ENCODE measurements around the gene TAGLN. TPM values are rescaled to one million over a fixed set of nuclear protein-coding genes. Genes with fewer than 3 reads are reported as not detected.
"Not testable (repeated sequence)": the region's sequence is repeated elsewhere in the genome, so short reads cannot be mapped to it uniquely, and the experiment has no call there.

TAGLN gene
- total RNA-seq, 1 experiment from 2014 or later: 912 TPM

GRCh38 chr11:117192401-117192875 is 6.7 kb upstream of the TAGLN start:
- in situ Hi-C loops (cut with HindIII; ENCODE audit: low sequenced_read_pairs): no loop called here
- DNase-seq (ENCODE audit: low spot score): no peak

DNA sequence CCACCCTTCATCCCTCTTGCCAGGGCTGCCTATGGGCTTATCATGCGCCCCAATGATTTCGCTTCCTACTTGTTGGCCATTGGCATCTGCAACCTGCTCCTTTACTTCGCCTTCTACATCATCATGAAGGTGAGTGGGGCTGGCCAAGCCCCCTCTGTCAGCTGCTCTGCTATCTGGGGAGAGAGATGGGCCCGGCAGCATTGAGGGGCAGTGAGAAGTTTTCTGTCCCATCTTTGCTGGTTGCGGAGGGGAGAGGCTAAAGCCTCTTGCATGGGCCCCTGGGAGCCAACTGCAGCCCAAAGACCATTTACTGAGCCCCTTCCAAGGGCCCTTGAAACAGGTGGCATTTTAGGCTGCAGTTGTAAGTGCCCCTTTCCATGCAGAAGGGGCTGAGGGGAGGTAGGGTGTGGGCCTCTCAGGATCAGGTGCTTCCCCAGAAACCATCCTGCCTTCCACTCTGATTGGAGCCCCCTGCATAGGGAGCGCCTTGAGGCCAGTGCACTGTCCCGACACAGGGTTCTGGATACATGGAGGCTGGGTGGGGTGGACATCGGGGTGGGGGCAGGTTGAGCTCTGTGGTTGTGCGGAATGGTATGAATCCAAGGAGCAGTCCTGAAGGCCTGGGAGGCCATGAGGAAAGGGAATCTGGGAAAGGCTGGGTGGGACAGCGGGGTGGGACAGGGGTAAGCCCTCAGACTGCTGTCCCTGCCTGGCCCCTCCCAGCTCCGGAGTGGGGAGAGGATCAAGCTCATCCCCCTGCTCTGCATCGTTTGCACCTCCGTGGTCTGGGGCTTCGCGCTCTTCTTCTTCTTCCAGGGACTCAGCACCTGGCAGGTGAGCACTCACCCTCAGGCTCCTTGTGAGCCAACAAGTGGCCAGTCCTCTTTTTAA is 5.8 kb upstream of the TAGLN start:
- in situ Hi-C loops (cut with HindIII; ENCODE audit: low sequenced_read_pairs): no loop called here

DNA sequence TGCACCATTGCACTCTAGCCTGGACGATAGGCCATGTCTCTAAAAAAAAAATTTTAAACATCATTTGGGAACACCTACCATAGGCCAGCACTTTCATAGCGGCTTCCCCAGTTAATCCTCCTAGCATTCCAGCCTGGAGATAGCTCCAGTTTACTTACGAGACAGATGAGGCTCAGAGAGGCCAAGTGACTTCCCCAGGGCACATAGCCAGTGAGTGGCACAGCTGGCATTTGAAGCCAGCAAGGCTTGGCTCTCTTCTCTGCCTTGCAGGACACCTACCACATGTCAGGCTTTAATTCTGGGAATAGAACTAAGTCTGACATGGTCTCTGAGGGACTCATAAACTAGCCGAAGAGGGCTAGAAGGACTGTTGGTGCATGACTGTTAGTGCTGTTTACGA is 4.9 kb upstream of the TAGLN start:
- DNase-seq (ENCODE audit: low spot score): no peak
- in situ Hi-C loops (cut with HindIII; ENCODE audit: low sequenced_read_pairs): no loop called here

More for the DNA sequence above, 5.8 kb upstream of the TAGLN start:
- DNase-seq (ENCODE audit: low spot score): no peak

DNA sequence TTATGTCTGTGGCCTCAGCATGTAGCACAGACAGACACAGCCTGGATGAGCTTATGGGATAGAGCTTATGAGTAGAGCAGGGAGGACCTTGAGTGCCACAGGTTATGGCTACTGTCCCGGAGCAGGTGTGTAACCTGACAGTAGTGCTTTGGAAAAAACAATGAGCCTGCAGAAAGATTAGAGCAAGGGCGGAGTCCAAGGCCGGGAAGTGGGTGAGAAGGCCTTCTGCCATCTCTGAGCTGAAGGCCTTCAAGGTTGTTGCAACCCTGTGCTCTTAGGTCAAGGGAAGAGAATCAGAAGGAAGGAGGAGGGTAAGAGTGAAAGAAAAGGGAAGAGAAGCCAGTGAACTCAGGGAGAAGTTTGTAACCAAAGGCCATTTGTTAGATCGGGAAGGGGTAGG is 3.9 kb upstream of the TAGLN start:
- in situ Hi-C loops (cut with HindIII; ENCODE audit: low sequenced_read_pairs): no loop called here
- DNase-seq (ENCODE audit: low spot score): no peak

GRCh38 chr11:117195761-117196160 is 3.4 kb upstream of the TAGLN start:
- in situ Hi-C loops (cut with HindIII; ENCODE audit: low sequenced_read_pairs): no loop called here

DNA sequence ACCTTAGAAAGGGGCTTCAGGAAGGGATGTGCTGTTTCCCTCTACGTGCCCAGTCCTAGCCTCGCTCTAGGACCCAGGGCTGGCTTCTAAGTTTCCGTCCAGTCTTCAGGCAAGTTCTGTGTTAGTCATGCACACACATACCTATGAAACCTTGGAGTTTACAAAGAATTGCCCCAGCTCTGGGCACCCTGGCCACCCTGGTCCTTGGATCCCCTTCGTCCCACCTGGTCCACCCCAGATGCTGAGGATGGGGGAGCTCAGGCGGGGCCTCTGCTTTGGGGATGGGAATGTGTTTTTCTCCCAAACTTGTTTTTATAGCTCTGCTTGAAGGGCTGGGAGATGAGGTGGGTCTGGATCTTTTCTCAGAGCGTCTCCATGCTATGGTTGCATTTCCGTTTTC is 2.2 kb upstream of the TAGLN start:
- in situ Hi-C loops (cut with HindIII; ENCODE audit: low sequenced_read_pairs): no loop called here

More at GRCh38 chr11:117195761-117196160, 3.4 kb upstream of the TAGLN start:
- no peak for DNase-seq (ENCODE audit: low spot score)

GRCh38 chr11:117197516-117198456 is 1.4 kb upstream of the TAGLN start:
- DNase-seq (ENCODE audit: low spot score): no peak

More for the DNA sequence above, 2.2 kb upstream of the TAGLN start:
- DNase-seq (ENCODE audit: low spot score): no peak

GRCh38 chr11:117198613-117199012 is 557 bp upstream of the TAGLN start:
- no peak for DNase-seq (ENCODE audit: low spot score)
- in situ Hi-C loops (cut with HindIII; ENCODE audit: low sequenced_read_pairs): no loop called here

More at GRCh38 chr11:117197516-117198456, 1.4 kb upstream of the TAGLN start:
- in situ Hi-C loops (cut with HindIII; ENCODE audit: low sequenced_read_pairs): no loop called here

- in situ Hi-C loops (cut with HindIII; ENCODE audit: low sequenced_read_pairs): no loop called here
- no peak for DNase-seq (ENCODE audit: low spot score)
These were observed 994 bp downstream of the TAGLN start for GRCh38 chr11:117199916-117200812.

DNA sequence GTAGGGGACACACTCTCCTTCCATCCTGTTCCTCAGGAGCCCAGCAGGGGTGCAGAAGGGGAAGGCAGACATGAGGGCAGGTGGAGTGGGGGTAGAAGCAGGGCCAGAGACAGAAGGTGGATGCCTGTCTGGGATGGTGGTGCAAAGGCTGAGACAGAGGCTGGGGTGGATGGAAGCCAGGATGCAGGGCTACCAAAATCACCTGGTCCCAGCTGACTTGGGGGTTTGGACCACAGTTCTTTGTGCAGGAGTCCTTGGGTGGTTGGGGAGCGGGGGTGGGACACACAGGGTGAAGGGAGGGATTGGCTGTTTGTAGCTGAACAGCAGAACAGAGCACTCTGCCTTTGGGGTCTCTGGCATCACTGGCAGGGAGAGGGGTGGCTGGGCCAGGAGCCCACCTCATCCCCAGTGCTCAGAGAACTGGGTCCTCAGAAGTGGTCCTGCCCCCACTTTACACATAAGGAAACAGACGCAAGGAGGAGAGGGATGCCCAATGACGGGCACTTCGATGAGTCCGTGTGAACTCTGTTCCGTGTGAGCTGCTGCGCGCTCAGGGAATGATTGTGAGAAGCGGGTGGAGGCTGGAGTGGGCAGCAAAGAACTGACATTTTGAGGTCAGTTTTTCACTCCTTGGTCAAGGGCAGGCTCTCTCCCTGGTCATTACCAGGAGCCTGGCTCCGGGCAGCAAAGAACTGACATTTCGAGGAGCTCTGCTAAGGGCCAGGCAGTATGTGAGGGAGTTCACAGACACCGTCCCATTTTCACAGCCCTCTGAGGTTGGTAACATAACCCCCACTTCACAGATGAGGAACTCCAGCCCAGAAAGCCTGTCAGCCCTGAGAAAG is 1.9 kb downstream of the TAGLN start:
- no peak for DNase-seq (ENCODE audit: low spot score)
- in situ Hi-C loops (cut with HindIII; ENCODE audit: low sequenced_read_pairs): no loop called here

- in situ Hi-C loops (cut with HindIII; ENCODE audit: low sequenced_read_pairs): no loop called here
- DNase-seq (ENCODE audit: low spot score): no peak
These were observed 2.6 kb downstream of the TAGLN start for GRCh38 chr11:117201658-117202305.

DNA sequence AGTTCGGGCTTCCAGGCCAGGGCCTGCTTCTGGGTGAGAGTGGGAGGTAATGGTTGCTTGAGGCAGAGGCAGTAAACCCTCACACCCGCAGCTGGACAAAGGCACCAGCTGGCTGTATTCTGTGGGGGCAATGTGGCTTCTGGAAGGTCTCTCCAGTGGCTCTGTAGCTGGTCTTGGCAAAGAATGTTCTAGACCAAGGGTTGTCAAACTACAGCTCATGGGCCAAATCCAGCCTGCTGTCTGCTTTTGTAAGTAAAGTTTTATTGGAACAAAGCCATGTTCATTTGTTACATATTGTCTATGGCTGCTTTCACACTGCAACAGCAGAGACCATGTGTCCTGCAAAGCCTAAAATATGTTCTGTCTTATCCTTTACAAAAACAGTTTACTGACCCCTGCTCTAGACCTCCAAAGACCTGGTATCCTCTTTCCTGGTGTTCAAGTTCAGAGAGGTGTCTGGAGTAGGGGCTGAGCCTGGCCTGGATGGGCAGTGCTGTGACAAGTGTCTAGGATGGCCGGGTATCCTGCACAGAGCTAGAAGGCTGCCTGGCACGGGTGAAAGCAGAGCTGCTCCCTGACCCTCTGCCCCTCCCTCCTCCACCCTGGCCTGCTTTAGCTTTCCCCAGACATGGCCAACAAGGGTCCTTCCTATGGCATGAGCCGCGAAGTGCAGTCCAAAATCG is 3.4 kb downstream of the TAGLN start:
- in situ Hi-C loops (cut with HindIII; ENCODE audit: low sequenced_read_pairs): no loop called here

GRCh38 chr11:117203069-117203407 is 3.9 kb downstream of the TAGLN start:
- DNase-seq (ENCODE audit: low spot score): no peak
- in situ Hi-C loops (cut with HindIII; ENCODE audit: low sequenced_read_pairs): no loop called here

More for the DNA sequence above, 3.4 kb downstream of the TAGLN start:
- no peak for DNase-seq (ENCODE audit: low spot score)

GRCh38 chr11:117204283-117205080 is 5.3 kb downstream of the TAGLN start:
- in situ Hi-C loops (cut with HindIII; ENCODE audit: low sequenced_read_pairs): no loop called here
- no peak for DNase-seq (ENCODE audit: low spot score)

DNA sequence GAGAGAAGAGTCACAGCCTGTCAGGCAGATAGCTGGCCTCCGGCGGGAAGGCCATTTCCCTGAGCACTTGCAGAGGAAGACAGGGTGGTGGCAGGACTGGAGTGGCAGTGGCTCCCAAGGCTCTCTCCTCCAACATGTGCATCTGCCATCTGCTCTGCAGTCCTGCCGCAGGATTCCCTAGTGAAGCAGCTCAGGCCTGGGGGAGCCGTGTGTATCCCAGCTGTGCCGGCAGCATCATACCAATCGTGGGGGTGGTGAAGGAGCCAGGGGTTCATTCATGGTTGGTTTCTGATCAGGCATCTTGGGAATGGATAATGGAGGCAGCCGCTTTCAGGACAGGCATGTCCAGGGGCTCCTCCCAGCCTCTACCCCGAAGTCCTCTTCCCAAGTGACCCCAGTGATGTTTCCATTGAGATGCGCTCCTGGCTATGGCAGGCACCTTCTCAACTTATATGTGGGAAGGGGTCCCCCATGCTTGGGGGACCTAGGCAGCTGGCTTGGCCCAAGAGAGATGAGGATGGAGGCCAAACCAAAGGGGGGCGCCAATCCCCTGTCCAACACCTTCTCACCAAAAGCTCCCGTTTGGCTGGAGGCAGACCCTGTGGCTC is 6.1 kb downstream of the TAGLN start:
- in situ Hi-C loops (cut with HindIII; ENCODE audit: low sequenced_read_pairs): no loop called here
- no peak for DNase-seq (ENCODE audit: low spot score)

GRCh38 chr11:117206111-117206510 is 6.9 kb downstream of the TAGLN start:
- DNase-seq (ENCODE audit: low spot score); in situ Hi-C loops (cut with HindIII; ENCODE audit: low sequenced_read_pairs): not testable (repeated sequence)
